Measurements from ENCODE around the gene TSPAN17.

Gene TSPAN17

DNA sequence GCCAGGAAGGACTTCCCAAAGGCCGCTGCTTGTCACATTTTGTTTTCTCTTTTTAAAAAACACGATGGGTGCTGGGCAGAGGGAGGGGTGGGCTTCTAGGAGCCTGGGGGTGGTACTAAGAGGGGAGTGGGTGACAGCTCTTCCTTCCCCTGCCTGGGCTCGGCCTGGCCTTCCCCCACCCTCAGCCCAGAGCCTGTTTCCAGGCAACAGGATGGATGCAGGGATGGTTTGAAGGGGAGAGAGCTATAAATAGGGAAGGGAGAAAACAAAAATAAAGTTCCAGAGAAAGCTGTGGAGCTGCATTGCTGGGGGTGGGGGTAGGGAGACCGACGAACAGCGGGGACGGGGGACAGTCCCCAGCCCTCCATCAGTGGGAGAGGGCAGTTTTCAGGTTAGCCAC is 30.8 kb upstream of the TSPAN17 start:
- no peak for DNase-seq (ENCODE audit: extremely low read depth, low read depth)
- TF ChIP-seq CTCF (IDR thresholded peaks at IDR 0.05; ENCODE audit: low read depth, low read length) = no peak

DNA sequence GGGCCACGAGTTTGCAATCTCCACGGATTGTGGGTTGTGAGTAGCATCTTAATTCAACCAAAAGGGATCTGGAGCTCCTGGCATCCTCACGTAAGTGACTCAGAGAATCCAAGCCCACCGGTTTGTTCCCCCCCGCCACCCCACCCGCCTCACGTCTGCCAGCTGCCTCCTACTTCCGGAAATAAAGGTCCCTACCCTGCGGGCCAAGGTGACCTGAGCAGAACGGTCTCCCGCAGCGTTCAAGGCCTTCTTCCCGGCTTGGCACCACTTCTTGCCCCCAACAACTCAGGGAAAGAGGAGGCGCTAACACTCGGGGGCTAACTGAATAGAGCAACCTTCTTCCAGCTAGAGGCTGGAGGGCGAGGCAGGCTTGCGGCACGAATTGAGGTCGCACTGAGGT is 28.5 kb upstream of the TSPAN17 start:
- TF ChIP-seq CTCF (IDR thresholded peaks at IDR 0.05; ENCODE audit: low read depth, low read length) = no peak
- DNase-seq (ENCODE audit: extremely low read depth, low read depth) = no peak

DNA sequence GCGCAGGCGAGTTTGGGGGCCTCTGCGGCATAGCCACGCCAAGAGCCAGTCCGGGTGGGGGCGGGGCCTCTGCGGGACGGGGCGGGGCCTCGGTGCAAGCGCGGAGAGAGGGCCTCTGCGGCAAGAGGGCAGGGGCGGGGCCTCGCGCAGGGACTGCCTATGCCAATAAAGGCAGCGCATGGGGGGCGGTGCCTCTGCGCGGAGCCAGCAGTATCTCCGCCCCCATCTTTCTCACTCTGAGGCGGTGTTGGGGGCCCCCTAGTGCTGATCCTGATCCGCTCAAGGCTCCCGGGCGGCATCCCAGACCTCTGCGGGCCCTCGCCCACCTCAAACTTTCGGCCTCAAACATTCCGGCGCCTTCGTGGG is 28.1 kb upstream of the TSPAN17 start:
- peak; percentile 47 for TF ChIP-seq CTCF (IDR thresholded peaks at IDR 0.05; ENCODE audit: low read depth, low read length)
- DNase-seq (ENCODE audit: extremely low read depth, low read depth) = peak; percentile 41

GRCh38 chr5:176619569-176620332 is 27.5 kb upstream of the TSPAN17 start:
- TF ChIP-seq CTCF (IDR thresholded peaks at IDR 0.05; ENCODE audit: low read depth, low read length) = no peak
- DNase-seq (ENCODE audit: extremely low read depth, low read depth) = no peak

- no peak for TF ChIP-seq CTCF (IDR thresholded peaks at IDR 0.05; ENCODE audit: low read depth, low read length)
- no peak for DNase-seq (ENCODE audit: extremely low read depth, low read depth)
Observed at GRCh38 chr5:176620333-176620981, 26.8 kb upstream of the TSPAN17 start.

GRCh38 chr5:176621661-176622079 is 25.6 kb upstream of the TSPAN17 start:
- DNase-seq (ENCODE audit: extremely low read depth, low read depth) = no peak
- TF ChIP-seq CTCF (IDR thresholded peaks at IDR 0.05; ENCODE audit: low read depth, low read length) = no peak

- no peak for TF ChIP-seq CTCF (IDR thresholded peaks at IDR 0.05; ENCODE audit: low read depth, low read length)
- no peak for DNase-seq (ENCODE audit: extremely low read depth, low read depth)
Observed at GRCh38 chr5:176624142-176624541, 23.1 kb upstream of the TSPAN17 start.
